NCI-H446 treated with DMSO at 0.1 percent for 48 hours (cell line): ENCODE data around the gene ANKH.
"Not testable (repeated sequence)": the region's sequence is repeated elsewhere in the genome, so short reads cannot be mapped to it uniquely, and the experiment has no call there.

Experiments
- DNase-seq: peaks from one replicate; lab custom pipeline; 2025; lab: John Stamatoyannopoulos, UW

Gene ANKH

DNA sequence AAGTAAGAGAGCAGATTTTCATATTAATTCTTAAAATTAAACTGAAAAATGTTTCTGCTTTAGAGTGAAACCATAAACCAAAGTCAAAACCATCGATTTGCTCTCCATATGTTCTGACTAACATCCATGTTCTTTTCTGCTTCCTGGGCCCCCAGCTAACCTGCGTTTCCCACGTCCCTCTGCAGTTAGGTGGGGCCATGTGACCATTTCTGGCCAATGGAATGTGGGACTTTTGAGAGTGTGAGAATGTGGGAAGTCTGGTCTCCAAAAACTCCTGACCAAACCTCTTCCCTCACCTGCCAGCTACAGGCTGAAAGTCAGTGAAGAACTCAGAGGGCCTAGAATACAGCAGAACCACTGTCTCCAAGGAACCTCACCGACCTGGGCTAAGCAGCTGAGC is 44.9 kb downstream of the ANKH start:
- no peak for DNase-seq

DNA sequence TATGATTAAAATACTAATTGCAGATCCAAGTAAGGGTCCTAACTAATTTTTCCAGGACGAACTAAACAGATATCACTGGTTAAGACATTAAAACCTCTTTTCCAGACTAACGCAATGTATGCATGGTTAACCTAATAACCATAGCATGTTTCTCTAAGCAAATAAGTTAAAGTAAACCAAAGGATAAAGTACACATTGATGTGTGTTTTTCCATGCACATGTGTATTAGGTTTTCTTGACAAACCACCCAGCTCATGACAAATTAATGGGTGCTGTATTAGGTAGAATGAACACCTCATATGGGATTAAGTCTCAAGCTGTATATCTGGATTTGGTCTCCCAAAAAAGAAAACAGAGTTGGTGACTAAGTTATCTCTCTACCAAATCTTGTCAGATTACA is 45.6 kb downstream of the ANKH start:
- no peak for DNase-seq

DNA sequence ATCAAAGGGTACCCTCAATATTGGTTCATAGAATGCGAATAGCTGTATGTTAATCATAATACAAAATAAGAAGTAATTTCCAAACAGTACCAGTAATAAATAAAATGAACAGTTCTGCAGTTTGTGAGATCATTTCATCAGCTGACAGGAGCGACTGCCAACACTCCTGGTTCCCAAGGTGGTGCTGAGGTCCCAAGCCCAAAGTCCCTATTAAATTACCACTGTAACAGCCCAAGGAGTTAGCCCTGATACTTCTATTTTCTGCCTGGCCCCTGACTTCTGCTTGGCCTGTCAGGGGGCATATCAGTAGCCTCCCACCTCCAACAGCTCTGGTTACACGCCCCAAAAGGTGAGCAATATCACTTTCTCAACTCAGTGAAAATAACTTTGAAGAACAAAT is 47.1 kb downstream of the ANKH start:
- no peak for DNase-seq

DNA sequence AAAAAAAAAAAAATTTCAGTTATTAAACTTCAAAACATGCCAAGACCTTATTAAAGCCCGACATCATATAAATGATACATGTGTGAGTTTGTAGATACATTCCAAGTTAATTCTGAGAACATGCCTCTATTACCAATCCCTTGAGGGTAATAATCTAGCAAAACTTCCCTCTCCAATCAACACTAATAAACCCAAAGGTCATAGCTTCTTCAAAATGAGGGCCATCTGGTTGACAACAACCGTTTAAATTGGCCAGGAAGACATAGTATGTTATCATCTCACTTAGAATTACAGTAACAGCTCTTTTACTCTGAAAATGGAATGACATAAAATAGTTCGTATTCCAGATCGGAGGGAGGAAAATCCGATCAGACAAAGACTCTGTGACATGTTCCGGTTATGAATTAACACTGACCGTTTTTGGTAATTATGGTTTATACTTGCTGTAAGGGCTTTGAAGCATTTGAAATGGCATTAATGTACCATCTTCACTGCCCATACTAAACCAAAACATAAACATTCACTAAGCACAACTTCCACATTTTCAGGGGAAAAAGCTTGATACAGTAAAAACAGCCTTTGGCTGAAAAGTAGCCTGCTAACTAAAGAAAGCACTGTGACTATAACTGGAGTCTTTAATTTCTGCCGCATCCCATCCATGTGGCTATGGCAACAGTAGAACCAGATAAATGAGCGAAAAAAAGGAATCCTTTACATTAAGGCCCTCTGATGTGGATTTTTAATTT is 50.3 kb downstream of the ANKH start:
- peak; percentile 55 for DNase-seq

DNA sequence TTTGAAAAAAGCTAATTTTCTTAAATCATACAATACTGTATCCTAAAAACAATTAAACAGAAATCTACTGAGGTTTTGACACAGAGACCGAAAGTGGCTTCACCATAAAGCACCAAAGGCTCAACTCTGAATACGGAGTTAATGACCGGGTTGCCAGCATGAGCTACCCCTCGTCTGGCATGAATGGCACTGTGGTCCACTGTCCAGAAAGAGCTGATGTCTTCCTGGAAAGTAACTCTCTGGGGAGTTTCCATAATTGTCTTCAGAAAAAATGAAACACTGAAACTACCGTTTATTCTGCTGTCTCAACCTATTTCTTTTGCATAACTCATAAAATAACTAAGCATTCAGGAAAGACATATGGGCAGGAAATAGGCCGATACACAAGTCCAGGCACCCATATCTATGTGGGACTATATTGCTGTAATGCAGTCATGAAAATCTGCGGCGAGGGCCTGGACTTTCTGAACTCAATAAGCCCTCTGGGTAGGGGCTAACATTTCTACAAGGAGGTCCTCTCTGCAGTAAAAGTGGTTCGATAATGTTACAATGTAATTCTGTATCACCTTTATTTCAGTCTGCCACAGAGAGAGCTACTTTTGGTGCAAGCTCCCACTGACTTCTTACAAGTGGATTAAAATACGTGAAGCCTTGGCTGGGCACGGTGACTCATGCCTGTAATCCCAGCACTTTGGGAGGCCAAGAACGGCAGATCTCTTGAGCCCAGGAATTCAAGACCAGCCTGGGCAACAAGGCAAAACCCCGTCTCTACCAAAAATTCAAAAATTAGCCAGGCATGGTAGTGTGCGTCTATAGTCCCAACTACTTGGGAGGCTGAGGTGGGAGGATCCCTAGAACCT is 52.4 kb downstream of the ANKH start:
- DNase-seq = peak; percentile 15

DNA sequence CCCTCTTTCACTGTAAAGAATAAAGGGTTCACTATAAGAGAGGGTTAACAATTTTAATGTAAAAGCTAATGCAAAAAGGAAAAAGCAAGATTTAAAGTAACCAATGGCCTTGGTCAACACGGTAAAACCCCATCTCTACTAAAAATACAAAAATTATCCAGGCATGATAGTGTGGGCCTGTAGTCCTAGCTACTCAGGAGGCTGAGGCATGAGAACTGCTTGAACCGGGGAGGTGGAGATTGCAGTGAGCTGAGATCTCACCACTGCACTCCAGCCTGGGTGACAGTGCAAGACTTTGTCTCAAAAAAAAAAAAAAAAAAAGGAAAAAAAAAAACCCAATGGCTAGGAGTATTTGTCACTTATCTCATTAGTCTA is 53.8 kb downstream of the ANKH start:
- DNase-seq = not testable (repeated sequence)

DNA sequence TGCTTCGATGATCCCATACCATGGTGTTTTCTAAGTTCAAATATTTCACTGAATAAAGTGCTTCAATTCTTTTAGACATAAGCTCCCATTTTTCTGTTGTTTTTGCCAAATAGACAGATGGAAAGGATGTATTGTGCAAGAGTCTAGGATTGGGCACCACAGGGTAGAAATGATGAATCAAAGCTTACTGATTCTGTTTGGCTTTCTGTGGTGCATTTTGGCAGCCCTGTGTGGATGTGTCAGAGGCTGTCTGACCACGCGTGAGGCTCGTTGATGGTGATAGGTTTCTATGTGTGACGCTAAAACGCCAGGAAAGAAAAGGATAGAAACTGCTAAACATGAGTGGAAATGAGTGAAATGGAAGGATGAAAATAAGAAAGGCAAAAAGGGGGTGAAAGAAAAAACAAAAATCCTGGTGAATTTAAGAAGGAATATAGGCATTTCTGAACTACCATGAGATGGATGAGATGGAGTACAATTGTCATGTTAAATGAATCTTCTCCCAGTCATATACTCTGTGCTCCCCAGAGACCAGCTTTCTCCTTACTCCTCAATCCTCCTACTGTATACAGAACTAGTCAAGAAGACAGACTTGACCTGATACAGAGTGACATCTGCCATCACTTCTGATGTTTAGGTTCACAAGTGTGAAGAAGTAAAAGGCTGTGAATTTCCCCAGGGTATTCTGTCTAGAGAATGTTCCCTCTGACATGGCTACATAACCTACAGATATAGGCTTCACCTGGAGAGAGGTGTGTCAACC is 54.4 kb downstream of the ANKH start:
- peak; percentile 99 for DNase-seq

DNA sequence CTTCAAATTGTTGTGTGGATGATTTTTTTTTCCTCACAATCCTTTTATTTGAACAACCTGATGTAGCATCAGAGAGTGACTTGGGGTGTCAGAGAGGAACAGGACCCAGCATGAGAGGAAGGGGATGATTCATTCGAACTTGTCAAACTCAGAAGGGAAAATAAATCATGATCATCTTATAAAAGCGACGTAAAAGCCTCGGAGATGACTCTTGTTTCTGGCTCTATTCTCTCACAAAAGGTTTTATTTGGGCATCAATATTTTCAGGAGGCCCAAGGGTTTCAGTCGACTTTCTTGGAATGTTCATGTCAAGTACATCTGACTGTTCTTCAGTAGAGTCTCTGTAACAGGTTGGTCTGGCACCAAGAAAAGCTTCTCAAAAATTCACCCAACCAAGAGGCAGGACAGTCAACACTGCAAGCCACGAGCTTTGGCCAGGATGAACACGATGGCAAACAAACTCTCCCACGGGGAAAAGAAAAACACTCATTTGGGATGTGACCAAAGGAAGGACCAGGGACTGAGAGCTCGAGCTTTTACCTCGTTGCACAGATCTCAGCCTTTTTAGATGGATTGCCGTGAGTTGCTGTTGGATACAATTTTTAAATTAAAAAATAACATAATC is 55.1 kb downstream of the ANKH start:
- DNase-seq = peak; percentile 90

DNA sequence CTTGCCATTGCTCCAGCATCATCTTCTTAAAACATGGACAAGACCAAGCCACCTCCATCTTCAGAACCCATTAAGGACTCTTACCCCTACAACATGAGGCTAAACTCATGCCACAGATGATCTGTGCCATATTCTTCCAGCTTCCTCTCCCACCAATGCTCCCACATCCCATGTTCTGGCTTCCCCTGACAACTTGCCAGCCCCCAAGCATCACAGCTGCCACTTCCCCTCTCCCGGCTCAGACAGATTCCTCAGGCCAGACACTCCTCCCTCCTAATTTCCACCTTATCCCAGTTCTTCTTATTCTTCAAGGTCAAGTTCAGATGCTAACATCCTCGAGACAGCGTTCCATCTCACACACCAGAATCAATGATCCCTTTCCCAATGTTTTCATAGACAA is 57.8 kb downstream of the ANKH start:
- DNase-seq = no peak

DNA sequence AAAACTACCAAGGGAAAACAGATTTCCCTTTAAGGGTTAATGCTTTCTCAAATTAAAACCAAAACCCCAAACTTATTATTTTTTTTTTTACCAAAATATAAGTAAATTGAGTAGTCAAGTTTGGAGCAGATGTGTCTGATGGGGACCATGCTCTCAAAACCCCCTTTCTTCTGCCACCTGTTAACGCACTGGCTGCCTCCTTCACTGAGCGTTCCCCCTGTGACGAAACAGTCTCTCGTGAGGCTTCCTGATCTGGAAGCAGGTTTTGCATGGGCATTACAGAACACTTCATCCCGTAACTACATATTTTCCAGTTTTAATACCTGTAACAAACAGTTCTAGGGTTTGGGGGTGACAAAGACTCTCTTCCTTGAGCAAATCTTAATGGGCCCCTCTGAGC is 59.4 kb downstream of the ANKH start:
- no peak for DNase-seq

DNA sequence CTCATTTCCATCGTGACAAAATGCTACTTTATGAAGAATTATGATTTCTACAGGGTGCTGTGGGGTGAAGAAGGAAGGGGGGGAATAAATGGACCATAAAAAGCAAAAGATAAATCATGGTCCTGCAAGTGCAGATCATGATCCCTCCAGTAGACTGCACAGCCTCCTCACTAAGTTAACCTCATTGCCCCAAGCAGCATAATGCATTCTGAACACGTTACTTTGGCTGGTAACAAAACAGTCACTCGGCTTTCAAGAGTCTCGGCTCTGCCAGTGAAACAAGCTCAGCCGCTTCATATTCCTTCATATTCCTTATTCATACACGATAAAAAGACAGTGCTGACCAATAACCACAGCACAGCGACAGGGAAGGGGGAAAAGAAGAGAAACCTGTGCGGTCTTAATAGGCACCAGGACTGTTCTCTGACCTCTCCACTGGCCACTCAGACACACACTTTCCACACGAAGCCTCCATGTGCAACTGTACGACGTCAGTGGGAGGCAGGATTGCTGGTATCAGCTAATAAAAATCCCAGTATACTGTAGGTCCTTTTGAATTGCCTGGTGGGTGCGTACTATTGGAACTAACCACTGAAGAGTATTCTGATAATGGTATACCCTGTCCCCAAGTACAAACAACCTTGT is 60.5 kb downstream of the ANKH start:
- DNase-seq = no peak

DNA sequence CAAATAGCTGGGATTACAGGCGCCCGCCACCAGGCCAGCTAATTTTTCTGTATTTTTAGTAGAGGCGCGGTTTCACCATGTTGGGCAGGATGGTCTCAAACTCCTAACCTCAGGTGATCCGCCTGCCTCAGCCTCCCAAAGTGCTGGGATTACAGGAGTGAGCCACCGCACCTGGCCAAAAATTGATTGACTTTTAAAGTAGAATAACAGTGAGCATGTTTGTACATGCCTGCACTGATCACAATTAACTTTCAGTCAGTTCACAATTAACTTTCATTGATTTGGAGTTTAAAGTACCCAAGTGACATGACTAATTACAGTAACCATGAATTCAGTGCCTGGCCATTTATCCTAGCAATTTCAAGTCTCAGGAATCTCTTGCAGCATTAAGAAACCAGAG is 61.3 kb downstream of the ANKH start:
- no peak for DNase-seq

DNA sequence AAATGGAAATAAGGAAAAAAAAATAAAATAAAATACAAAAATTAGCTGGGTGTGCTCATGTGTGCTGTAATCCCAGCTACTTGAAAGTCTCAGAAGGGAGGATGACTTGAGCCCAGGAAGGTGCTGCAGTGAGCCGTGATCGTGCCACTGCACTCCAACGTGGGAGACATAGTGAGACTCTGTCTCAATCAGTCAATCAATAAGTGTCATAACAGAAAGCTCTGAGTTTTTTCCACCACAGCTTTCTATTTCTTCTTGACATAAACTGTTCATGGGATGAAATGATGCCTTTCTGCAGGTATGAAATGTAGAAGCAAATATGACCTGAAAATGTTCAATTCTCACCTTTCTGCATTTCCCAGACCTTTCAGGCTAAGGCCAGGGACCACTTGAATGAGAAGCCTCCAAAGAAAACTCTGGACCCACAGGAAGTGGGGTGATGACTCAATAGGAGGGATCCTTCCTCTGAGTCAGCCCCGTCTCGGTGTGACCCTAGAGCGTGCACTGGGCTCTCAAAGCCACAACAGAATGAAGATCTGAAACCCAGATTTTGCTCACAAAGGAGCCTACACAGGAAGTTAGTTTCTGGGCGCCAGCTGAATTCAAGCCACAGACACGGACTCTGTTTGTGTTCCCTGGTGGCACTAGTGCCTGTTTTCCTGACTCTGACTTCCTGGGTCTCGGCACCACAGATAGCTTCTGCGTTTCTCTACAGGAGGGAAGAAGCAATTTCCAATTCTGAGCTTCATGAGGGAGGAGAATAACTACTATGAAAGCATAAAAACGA is 62.0 kb downstream of the ANKH start:
- no peak for DNase-seq

DNA sequence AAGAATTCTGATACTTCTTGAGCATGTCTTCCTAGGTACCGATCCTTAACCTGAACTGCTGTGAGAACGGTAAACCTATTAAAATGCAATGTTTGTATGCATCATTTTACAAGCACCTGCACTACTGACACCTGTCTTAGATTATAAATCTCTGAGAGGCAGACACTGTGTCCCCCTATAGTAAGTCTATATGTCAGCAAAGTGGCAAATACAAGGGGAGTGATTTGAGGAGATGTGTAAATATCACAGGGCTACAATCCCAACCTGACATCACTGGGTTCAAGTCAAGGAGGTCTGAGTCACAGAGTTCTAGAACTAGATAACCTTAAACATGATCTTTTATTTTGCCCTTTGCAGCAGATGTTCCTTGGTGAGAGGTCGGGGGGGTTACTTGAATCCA is 64.1 kb downstream of the ANKH start:
- DNase-seq = no peak

DNA sequence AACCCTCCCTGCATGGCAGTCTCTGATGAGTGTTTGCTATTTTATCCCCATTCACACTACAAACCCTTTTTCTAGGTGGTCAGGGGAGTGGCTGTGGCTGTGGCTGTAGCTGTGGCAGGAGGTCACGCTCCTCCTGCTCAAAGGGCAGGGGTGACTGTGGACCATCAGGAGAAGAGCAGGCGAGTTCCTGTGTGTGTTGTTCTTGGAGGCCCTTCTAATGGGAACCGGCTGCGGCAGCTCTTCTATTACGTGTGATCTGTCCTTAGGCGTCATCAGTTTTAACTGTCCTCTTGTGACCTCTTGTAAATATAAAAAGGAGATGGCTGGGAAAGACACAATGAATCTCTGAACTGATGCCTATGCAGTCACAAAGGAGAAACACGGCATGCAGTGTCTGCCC is 65.1 kb downstream of the ANKH start:
- DNase-seq = no peak

DNA sequence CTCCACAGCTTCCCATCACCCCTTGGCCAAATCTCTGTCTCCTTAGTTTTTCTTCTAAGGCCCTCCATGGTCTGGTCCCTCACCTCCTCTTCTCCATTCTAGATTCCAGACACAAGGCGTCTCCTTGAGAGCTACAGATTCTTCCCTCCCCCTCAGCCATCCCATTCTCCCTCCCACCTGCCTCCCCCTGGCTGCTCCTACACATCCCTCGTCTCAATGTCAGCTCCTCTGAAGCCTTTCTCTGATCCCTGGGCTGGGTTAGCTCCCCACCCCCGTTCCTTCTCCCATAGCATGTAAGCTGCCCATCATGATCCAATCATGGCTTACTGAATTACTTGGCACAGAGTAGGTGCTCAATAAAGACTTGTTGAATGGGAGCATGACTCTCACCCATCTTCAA is 69.0 kb downstream of the ANKH start:
- no peak for DNase-seq

DNA sequence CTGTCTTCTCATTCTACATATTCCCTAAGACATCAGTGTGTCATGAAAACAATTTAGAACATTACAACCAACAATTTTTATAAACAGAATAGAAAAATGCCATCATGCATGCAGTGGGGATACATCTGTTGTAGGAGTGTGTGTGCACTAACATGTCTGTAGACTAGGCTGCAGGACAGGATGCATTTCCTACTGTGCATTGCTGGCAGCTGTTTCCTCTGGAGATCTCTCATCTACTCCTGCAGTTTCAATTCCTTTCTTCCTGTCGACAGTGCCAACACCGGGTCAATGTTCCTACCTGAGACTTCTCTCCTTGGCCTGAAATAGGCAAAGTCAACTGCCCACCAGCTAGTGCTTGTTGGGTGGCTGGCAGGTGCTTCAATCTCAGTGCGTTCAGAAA is 69.8 kb downstream of the ANKH start:
- DNase-seq = no peak

DNA sequence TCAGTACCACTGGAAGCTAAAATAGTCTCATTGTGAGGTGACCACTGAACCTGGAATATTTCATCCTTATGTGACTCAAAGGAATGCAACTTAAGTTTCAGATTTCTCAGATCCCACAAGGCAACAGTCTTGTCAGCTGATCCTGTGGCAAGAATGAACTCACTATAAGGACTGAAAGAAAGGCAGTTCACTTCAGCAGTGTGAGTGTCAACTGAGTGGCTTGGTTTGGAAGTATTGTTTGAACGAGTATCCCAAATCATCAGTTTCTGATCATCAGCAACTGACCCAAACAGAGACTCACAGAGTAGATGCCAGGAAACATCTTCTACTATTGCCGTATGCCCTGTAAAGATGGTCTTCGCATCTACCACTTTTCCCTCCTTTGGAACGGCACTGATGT is 74.2 kb downstream of the ANKH start:
- DNase-seq = not testable (repeated sequence)

DNA sequence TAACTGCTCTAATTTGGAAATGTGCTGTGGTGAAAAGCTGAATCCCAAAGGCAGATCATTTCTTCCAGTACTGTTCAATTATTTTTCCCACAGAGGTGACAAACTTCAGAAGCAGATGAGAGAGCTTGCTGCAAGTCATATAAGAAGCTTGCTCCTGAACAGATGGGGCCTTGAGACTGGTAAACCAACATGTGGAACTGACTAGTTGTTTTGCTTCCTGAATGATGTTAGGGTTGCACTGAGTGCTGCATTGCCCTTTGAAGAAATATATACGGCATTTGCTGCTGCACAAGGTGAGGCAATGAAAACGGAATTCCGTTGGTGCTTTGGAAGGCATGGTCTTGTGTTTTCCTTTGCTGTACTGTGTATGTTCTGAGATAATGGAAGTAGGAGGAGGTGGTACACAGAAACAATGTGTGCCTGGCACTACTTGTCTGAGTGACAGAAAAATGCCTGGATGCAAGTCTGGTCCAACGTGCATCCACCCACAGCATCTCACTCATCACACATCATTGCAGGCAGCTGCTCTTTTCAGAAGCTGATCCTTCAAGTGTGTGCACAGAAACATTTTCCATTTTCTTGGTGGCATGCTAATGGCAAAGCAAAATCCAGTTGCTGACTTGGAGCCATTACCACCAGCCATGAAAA is 76.9 kb downstream of the ANKH start:
- DNase-seq = no peak

DNA sequence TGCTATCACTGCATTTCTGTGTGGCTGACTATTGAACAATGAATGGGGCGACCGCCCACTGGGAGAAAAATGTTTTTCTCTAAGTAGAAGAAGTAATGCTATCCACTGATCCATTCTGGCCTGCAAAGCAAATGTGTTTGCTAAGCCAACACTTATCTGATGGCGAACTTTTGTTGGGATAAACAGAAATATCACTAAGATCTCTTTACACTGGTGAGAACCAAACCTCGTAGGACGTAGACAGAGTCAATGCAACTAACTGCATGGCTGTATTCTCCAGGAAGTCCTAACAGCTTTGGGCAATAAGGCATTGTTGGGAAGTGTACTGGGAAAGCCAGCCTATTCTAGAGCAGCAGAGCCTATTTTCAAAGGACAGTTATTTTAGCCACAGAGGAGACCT is 77.7 kb downstream of the ANKH start:
- DNase-seq = no peak

DNA sequence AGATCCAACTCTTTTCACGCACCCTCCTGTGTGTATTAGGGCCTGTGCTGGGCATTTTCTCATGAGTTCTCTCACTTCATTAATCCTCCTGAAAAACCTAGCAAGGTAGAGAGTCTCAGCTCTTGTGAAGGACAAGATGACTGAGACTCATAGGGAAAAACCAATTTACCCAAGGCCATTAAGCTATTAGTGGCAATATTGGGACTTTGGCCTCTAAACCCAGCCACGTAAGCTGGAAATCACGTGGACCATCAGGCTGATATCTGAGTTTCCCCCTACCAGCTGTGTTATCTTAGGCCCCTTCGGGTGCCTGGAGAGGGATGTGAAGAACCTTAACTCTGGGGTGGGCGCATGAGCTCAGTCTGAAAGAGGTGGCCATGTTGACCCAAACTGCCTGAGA is 80.7 kb downstream of the ANKH start:
- no peak for DNase-seq
